NCI-H345 (cell line): Measurements from ENCODE around the gene EDIL3.
A peak's percentile ranks its signal among the peaks of the same experiment; 100 is the strongest.
"Not testable (repeated sequence)": the region's sequence is repeated elsewhere in the genome, so short reads cannot be mapped to it uniquely, and the experiment has no call there.

Experiments used
- DNase-seq: peaks from one replicate; lab custom pipeline; 2025; lab: John Stamatoyannopoulos, UW

The EDIL3 gene

GRCh38 chr5:84299959-84300358 lies 84.7 kb downstream of the EDIL3 start:
- DNase-seq: no peak

- DNase-seq: no peak
Observed at GRCh38 chr5:84298628-84299027, 86.1 kb downstream of the EDIL3 start.

GRCh38 chr5:84297641-84298040 lies 87.0 kb downstream of the EDIL3 start:
- DNase-seq: not testable (repeated sequence)

- DNase-seq: no peak
Observed at GRCh38 chr5:84292788-84293653, 91.7 kb downstream of the EDIL3 start.

GRCh38 chr5:84292000-84292642 lies 92.6 kb downstream of the EDIL3 start:
- no peak for DNase-seq

DNA sequence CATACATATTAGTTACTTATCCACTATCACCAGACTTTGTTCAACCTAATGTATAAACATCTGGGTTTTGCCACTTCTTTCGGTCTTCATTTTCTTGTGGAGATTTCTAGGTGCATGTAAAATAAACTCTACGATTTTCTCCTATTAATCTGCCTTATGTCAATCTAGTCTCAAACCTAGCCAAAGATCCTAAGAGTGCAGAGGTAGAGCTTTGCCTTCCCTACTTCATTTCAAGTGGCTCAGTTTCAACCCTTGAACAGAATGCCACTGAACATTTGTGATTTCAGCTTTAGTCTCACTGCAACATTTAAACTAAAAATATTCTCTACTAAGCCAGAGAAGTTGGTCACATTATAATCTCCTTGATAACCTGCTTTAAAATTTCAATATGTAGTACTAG lies 94.0 kb downstream of the EDIL3 start:
- no peak for DNase-seq

GRCh38 chr5:84290161-84290560 lies 94.5 kb downstream of the EDIL3 start:
- no peak for DNase-seq

DNA sequence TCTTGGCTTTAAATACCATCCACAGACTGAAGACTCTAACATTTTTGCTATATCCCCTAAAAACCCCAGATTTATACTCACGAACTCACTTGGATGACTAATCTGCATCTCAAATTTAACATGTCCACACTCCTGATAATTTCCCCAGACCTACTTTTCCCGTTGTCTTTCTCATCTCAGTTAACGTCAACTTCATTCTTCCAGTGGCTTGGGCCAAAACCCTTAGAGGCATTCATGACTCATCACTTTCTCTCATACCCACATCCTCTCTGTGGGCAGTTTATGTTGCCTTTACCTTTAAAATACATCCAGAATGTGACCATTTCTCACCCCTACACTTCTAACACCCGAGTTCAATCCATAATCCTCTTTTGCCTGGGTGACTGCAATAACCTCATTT lies 96.7 kb downstream of the EDIL3 start:
- DNase-seq: no peak

DNA sequence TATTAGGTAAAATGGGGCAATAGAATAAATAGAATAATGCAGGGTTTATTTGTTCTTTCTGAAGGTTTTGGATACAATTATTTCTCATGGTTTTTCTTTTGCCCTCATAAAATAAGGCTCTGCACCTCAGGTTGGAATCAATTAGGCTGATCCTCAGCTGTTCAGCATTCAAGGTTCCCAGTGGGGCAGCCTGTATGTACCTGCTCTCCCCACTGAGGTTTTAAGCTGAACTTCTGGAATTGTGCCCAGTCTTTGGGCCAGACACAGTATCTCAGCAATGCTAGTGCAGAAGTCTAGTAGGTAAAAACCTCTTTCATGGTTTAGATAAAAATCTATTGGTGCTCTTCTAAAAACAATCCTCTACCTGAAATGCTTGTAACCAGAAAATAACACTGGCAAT lies 98.0 kb downstream of the EDIL3 start:
- DNase-seq: peak; percentile 45

- no peak for DNase-seq
Observed at GRCh38 chr5:84285641-84286637, 98.7 kb downstream of the EDIL3 start.

- no peak for DNase-seq
Observed at GRCh38 chr5:84281383-84281782, 103.3 kb downstream of the EDIL3 start.

- no peak for DNase-seq
Observed at GRCh38 chr5:84279234-84279633, 105.4 kb downstream of the EDIL3 start.

DNA sequence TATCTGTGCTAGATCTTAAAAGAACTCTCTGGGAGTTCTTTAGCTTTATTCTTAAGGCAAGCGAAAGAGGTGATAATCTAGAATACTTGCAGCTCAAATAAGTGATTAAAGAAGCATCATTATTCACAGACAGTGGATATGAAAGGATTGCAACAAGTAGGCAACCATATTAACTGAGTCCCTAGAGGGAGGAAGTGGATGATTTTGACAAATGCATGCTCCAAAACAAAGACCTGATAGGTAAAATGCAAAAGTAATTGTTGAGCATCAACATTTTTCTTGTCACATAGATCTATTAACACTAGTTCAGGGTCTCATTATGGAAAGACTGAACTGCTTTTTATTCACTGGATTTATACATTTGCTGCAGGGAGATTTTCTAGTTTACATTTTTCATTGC lies 109.1 kb downstream of the EDIL3 start:
- DNase-seq: no peak

DNA sequence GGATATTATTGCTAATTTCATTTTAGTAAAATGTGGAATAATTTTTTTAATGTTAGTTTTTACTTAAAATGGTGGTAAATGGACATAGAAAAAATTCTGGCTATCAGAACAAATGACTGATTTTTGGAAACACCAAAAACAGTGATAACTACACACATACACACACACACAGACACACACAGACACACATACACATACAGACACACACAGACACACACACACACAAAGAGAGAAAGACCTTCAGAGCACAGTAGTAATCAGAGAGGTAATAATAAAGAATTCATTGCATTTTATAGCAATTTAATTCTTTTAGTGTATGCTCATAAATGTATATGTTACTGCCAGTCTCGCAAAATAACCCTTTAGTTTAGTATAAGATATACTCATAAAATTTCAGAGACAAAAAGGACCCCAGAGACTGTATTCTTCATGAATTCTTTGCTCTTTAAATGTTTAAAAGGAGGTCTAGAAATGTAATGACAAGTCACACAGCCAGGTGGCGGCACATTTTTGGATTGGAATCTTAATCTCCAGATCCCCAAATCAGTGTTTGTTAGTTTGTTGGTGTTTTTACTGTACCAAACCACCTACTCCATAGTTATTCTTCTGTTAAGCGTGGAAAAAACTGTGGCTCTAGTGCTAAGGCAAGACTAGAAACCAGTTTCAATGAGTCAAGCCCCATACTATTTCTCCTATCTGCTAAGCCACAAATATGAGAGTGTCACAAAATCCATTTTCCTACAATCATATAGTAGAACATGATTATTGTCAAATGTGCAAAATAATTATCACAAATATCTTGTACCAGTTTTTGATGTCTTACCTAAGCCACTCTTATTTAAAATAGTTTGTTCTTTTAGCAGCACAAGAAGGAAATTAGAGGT lies 109.9 kb downstream of the EDIL3 start:
- DNase-seq: peak; percentile 8

DNA sequence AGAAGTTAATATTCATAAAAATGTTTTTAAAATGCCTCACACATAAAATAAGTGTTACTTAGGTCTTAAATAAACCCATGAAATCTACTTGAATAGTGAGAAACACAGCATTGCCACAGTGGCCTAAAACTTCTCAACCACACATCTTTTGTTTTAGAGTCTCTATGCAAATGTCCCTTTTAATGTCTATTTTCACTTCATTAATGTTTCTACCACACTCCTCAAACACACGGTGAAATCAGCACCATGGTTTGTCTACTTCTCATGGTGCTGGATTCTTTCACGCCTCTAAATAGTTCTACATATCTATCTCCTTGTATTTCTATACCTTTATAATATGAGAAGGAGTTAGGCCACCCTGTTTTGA lies 111.2 kb downstream of the EDIL3 start:
- no peak for DNase-seq

DNA sequence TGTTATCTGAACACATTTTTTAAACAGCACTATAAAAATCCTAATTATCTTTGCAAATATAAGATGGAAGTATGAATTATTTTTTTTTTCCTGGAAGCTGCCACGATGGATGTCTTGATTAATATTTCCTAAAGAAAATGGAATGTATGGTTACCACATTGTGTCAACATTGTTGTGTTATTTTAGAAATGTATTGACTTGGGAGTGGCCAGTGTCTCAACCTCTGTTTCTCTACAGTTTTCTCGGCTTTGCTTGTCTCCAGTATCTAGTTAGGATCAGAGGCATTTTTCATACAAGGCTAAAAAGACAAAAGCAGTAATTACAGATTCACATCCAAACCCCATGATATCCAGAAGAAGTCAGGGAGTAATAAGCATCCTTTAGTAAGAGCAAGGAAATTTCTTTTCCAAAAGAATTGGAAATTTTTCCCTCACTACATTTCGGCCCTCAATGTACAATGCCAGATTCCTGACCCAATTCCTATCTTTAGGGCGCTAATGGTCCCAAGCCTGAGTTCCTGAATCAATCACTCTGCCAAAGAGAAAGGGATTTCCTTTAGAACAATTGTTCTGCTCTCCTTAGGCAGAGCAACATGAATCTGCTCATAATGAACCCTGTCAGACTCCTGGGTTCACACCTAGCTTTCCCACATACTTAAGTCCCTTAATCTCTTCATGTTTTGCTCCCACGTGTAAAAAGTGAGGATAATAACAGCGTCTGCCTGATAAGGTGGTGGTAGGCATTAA lies 111.7 kb downstream of the EDIL3 start:
- no peak for DNase-seq

- DNase-seq: no peak
Observed at GRCh38 chr5:84265739-84266550, 118.7 kb downstream of the EDIL3 start.

GRCh38 chr5:84265130-84265529 lies 119.5 kb downstream of the EDIL3 start:
- DNase-seq: no peak

DNA sequence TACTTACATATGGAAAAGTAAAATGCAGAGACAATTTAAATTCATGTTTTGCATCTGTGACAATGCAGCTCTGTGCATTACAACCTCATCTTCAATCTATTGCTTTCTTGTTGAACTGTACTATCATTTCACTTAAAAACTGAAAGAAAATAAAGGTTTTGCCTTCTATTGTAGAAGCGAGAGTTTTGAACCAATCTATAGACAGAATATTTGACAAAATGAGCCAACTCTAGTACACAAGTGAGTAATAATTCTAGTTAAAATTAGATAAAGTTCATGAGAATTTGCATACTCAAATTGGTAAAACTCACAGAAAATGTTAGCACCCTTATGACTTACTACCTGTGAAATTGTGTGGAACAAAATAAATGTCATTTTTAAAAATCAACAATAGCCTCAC lies 123.7 kb downstream of the EDIL3 start:
- no peak for DNase-seq

- no peak for DNase-seq
Observed at GRCh38 chr5:84260140-84260539, 124.5 kb downstream of the EDIL3 start.
